BE2C (cell line): ENCODE results near the gene MLPH.

Experiments used
- DNase-seq: peaks from one replicate; pipeline ENCODE4 v3.0.0-alpha.2; 2020
- H3K27me3 ChIP-seq: fragments of 250-450 bp; sonication (Bioruptor Pico); 2 replicates; pipeline ENCODE4 v1.5.1; 2020; ENCODE audit warnings: mild to moderate bottlenecking
- H3K36me3 ChIP-seq: fragments of 250-450 bp; sonication (Bioruptor Pico); 2 replicates; pipeline ENCODE4 v1.5.1; 2020; ENCODE audit warnings: mild to moderate bottlenecking
- H3K4me1 ChIP-seq: fragments of 250-450 bp; sonication (Bioruptor Pico); 2 replicates; pipeline ENCODE4 v1.5.1; 2020
- H3K4me3 ChIP-seq: 2 replicates; pipeline ENCODE4 v1.5.1; 2011; ENCODE audit warnings: low read depth, low read length
- H3K9me3 ChIP-seq: fragments of 250-450 bp; sonication (Bioruptor Pico); 2 replicates; pipeline ENCODE4 v1.5.1; 2020
- CTCF ChIP-seq: IDR thresholded peaks from 2 replicates; pipeline ENCODE4 v1.5.1; 2012; ENCODE audit warnings: mild to moderate bottlenecking, low read depth, low read length

MLPH gene

DNA sequence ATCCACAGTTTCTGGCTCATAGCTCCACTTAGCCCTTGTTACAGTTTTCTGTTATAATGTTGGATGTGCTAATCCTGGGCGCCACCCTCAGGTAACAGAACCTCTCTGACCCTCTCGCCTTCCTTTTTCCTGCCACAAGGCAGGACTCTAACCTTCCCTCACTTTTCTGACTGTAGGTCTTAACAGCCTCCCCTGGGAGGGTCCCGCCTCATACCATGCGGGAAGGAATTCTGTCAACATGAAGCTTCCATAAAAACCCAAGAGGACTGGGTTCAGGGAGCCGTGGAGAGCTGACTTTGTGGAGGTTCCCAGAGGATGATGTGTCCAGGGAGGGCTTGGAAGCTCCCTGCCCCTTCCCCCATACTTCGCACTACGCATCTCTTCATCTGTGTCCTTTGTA lies 115.4 kb downstream of the MLPH start:
- no peaks in the 10 kb centered on the region for H3K36me3 ChIP-seq
- no peak overlapping the region for H3K4me3 ChIP-seq
- H3K9me3 ChIP-seq: no peaks in the 10 kb centered on the region; the same call in 1 of the 2 replicates
- no peak for TF ChIP-seq CTCF
- H3K4me1 ChIP-seq: no peaks in the 10 kb centered on the region
- H3K27me3 ChIP-seq: no peaks in the 10 kb centered on the region
- no peak for DNase-seq

DNA sequence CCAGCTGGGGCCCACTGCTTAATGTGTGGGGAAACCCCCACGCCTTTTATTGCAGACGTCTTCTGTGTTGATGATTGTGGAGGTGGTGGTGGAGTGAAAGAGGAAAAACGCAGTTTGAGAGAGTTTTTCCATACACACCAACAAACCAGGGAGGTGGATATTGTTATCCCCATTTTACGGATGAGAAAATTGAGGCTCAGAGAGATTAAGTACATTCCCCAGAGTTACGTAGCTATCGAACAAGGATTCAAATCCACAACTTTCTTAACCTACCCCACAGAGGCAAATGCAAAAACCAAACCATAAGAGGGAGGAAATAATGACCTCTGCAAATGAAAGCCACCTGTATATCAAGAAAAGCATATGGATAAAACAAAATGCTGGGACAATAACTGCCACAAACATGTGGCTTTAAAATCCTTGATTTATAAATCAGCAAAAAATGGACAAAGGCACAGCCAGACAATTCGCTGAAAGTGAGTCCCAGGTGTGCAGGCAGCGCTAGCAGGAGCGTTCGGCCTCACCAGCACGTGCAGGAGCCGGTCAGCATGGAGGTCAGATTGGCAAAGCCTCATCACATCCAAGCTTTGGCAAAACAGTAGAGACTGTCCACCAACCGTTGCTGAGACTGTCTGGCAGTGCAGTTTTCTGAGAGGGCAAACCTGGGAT lies 116.1 kb downstream of the MLPH start:
- no peaks in the 10 kb centered on the region; the same call in 1 of the 2 replicates for H3K9me3 ChIP-seq
- no peak for DNase-seq
- no peaks in the 10 kb centered on the region for H3K36me3 ChIP-seq
- no peaks in the 10 kb centered on the region for H3K4me1 ChIP-seq
- no peak for TF ChIP-seq CTCF
- H3K4me3 ChIP-seq: no peak overlapping the region
- H3K27me3 ChIP-seq: no peaks in the 10 kb centered on the region

- no peak overlapping the region for H3K4me3 ChIP-seq
These were observed 116.8 kb downstream of the MLPH start for GRCh38 chr2:237603718-237604362.

GRCh38 chr2:237604391-237604790 lies 117.3 kb downstream of the MLPH start:
- H3K4me1 ChIP-seq: no peaks in the 10 kb centered on the region
- no peak overlapping the region for H3K4me3 ChIP-seq
- no peak for DNase-seq
- no peaks in the 10 kb centered on the region for H3K36me3 ChIP-seq
- H3K9me3 ChIP-seq: no peaks in the 10 kb centered on the region; the same call in 1 of the 2 replicates
- TF ChIP-seq CTCF: no peak
- no peaks in the 10 kb centered on the region for H3K27me3 ChIP-seq

More at GRCh38 chr2:237603718-237604362, 116.8 kb downstream of the MLPH start:
- TF ChIP-seq CTCF: no peak
- H3K36me3 ChIP-seq: no peaks in the 10 kb centered on the region
- H3K4me1 ChIP-seq: no peaks in the 10 kb centered on the region
- no peaks in the 10 kb centered on the region for H3K27me3 ChIP-seq
- no peaks in the 10 kb centered on the region; the same call in 1 of the 2 replicates for H3K9me3 ChIP-seq
- no peak for DNase-seq
